ENCODE measurements around the gene ZMYND10.
A peak's percentile ranks its signal among the peaks of the same experiment; 100 is the strongest.

ZMYND10 gene

GRCh38 chr3:50303013-50303815 lies 42.3 kb downstream of the ZMYND10 start, which contains the start of gene HYAL1:
TSS of gene HYAL1 (minus strand) at chr3:50303574. CDS start at chr3:50302956, 618 bp downstream.
- DNase-seq (ENCODE audit: low read depth in 2 of 2): no peak

GRCh38 chr3:50302095-50303012 lies 43.2 kb downstream of the ZMYND10 start:
- DNase-seq (ENCODE audit: low read depth in 2 of 2): no peak

GRCh38 chr3:50300681-50301254 lies 44.8 kb downstream of the ZMYND10 start:
- DNase-seq (ENCODE audit: low read depth in 2 of 2): no peak

- DNase-seq (ENCODE audit: low read depth in 2 of 2): no peak
These were observed 45.4 kb downstream of the ZMYND10 start for GRCh38 chr3:50299929-50300680.

- no peak for DNase-seq (ENCODE audit: low read depth in 2 of 2)
These were observed 45.9 kb downstream of the ZMYND10 start for GRCh38 chr3:50299638-50299928.

GRCh38 chr3:50298836-50299637 lies 46.5 kb downstream of the ZMYND10 start, which contains the start of the genes HYAL3 and NAA80:
TSS of gene HYAL3 (minus strand) at chr3:50299405. CDS start at chr3:50295602, 3,803 bp downstream.
TSS of gene NAA80 (minus strand) at chr3:50299405. CDS start at chr3:50297463, 1,942 bp downstream.
- peak; percentile 98 to 99 for DNase-seq (ENCODE audit: low read depth in 2 of 2)

GRCh38 chr3:50297896-50298725 lies 47.4 kb downstream of the ZMYND10 start:
- no peak for DNase-seq (ENCODE audit: low read depth in 2 of 2)

- DNase-seq (ENCODE audit: low read depth in 2 of 2): no peak
These were observed 48.2 kb downstream of the ZMYND10 start for GRCh38 chr3:50297384-50297775.

GRCh38 chr3:50296721-50297383 lies 48.7 kb downstream of the ZMYND10 start:
- DNase-seq (ENCODE audit: low read depth in 2 of 2): no peak

GRCh38 chr3:50295553-50296431 lies 49.7 kb downstream of the ZMYND10 start:
- no peak for DNase-seq (ENCODE audit: low read depth in 2 of 2)

GRCh38 chr3:50294492-50295403 lies 50.8 kb downstream of the ZMYND10 start:
- DNase-seq (ENCODE audit: low read depth in 2 of 2): no peak

GRCh38 chr3:50294089-50294488 lies 51.4 kb downstream of the ZMYND10 start:
- DNase-seq (ENCODE audit: low read depth in 2 of 2): no peak

- no peak for DNase-seq (ENCODE audit: low read depth in 2 of 2)
These were observed 52.3 kb downstream of the ZMYND10 start for GRCh38 chr3:50293079-50293801.

GRCh38 chr3:50292159-50293078 lies 53.1 kb downstream of the ZMYND10 start, which contains the start of gene IFRD2:
TSS of gene IFRD2 (minus strand) at chr3:50292429. CDS start at chr3:50292274, 155 bp downstream.
- peak; percentile 90 to 95 for DNase-seq (ENCODE audit: low read depth in 2 of 2)
